Tibial nerve (tissue), 4 donors: Measurements from ENCODE around the gene CDC42EP2. TPM values are rescaled to one million over a fixed set of nuclear protein-coding genes. Genes with fewer than 3 reads are reported as not detected.
A peak's percentile ranks its signal among the peaks of the same experiment; 100 is the strongest.
"Not testable (repeated sequence)": the region's sequence is repeated elsewhere in the genome, so short reads cannot be mapped to it uniquely, and the experiment has no call there.

Experiments
- DNase-seq, 2 donors: peaks; one replicate each; pipeline ENCODE4 v3.0.0-alpha.2; 2019; ENCODE audit warnings: low spot score in 2 of 2
- H3K27ac ChIP-seq, 4 donors: fragments of 200-600 bp; sonication (generic) in 3 of 4; one replicate each; pipeline ENCODE4 v1.5.1; 2017 to 2019; ENCODE audit warnings: mild to moderate bottlenecking in 1 of 4
- H3K27me3 ChIP-seq, 2 donors: fragments of 200-600 bp; sonication (generic) in 1 of 2; one replicate each; pipeline versions ENCODE4 v1.5.1 to v1.6.0; 2017 to 2019
- H3K36me3 ChIP-seq, 3 donors: fragments of 200-600 bp; sonication (generic); one replicate each; pipeline ENCODE4 v1.5.1; 2018 to 2019
- H3K4me1 ChIP-seq, 4 donors: fragments of 200-600 bp; sonication (generic) in 3 of 4; one replicate each; pipeline ENCODE4 v1.5.1; 2017 to 2019
- H3K4me3 ChIP-seq, 4 donors: fragments of 200-600 bp; sonication (generic) in 3 of 4; one replicate each; pipeline ENCODE4 v1.5.1; 2017 to 2019; ENCODE audit warnings: mild to moderate bottlenecking in 1 of 4, moderate library complexity in 1 of 4
- H3K9me3 ChIP-seq, 4 donors: fragments of 200-600 bp; sonication (generic) in 3 of 4; one replicate each; pipeline ENCODE4 v1.5.1; 2017 to 2019
- EP300 ChIP-seq, 2 donors: sonication (generic); formaldehyde crosslinking; IDR thresholded peaks; one replicate each; pipeline ENCODE4 v1.6.1; 2017; ENCODE audit warnings: antibody characterized with exemption in 2 of 2, mild to moderate bottlenecking in 1 of 2
- POLR2A ChIP-seq, 2 donors: fragments of 450-650 bp; IDR thresholded peaks; one replicate each; pipeline ENCODE4 v1.6.1; 2017; ENCODE audit warnings: antibody characterized with exemption in 2 of 2, mild to moderate bottlenecking in 2 of 2, moderate library complexity in 2 of 2
- WGBS, 2 donors: methylation state at CpG; one replicate each; pipeline ENCODE4 v1.1.5; 2018; 5-methylcytosine and 5-hydroxymethylcytosine counted together
- total RNA-seq, 4 donors: library from RNA; depleted of rRNA; stranded (reverse); fragments of >200 nt; gene quantifications; one replicate each; pipeline ENCODE4 v1.1.0, GENCODE V29; 2016
- TF ChIP-seq, protein P1 (sequence below), 5 experiments: fragments of 200-600 bp in 3 of 5; fragments of 450-650 bp in 2 of 5; sonication (generic) in 3 of 5; IDR thresholded peaks; one replicate each; pipeline ENCODE4 v1.5.1; 2016 to 2019; ENCODE audit warnings: antibody characterized with exemption in 5 of 5, mild to moderate bottlenecking in 3 of 5, moderate library complexity in 2 of 5

CDC42EP2 gene
- total RNA-seq, 4 donors from 2014 or later: 10.4 to 39.6 (median 24.9) TPM

DNA sequence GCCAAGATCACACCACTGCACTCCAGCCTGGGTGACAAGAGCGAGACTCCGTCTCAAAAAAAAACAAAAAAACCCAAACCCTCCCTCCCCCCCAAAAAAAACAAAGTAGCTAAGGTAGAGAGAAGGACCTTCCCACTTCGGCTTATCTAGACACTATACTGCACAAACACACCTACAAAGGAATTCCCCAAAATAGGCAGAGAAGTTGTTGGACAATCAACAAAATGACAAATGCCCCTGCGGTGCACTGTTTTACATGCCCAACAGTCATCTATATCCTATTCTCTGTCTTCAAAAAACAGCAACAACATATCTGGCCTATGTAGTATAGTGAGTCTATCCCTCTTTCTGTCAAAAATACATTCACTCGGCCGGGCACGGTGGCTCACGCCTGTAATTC lies 12.4 kb downstream of the CDC42EP2 start:
- TF ChIP-seq EP300 (IDR thresholded peaks at IDR 0.05): no peak
- TF ChIP-seq POLR2A (IDR thresholded peaks at IDR 0.05): no peak
- TF ChIP-seq, protein P1, sequence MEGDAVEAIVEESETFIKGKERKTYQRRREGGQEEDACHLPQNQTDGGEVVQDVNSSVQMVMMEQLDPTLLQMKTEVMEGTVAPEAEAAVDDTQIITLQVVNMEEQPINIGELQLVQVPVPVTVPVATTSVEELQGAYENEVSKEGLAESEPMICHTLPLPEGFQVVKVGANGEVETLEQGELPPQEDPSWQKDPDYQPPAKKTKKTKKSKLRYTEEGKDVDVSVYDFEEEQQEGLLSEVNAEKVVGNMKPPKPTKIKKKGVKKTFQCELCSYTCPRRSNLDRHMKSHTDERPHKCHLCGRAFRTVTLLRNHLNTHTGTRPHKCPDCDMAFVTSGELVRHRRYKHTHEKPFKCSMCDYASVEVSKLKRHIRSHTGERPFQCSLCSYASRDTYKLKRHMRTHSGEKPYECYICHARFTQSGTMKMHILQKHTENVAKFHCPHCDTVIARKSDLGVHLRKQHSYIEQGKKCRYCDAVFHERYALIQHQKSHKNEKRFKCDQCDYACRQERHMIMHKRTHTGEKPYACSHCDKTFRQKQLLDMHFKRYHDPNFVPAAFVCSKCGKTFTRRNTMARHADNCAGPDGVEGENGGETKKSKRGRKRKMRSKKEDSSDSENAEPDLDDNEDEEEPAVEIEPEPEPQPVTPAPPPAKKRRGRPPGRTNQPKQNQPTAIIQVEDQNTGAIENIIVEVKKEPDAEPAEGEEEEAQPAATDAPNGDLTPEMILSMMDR (IDR thresholded peaks at IDR 0.05): no peak
- Histone ChIP-seq H3K4me1 (peaks cover 0 to 21% (median 5%) of the 10 kb centered on the region in 4 donors), H3K36me3 (peaks cover 0 to 8% (median 0%) of the 10 kb centered on the region in 3 donors), H3K27me3 (no peaks in the 10 kb centered on the region), H3K27ac (no peak overlapping the region), H3K9me3 (no peaks in the 10 kb centered on the region), H3K4me3 (no peak overlapping the region)
- 80% methylated on average over 8 of the region's 8 CpGs for WGBS, 2 donors
- DNase-seq: no peak

DNA sequence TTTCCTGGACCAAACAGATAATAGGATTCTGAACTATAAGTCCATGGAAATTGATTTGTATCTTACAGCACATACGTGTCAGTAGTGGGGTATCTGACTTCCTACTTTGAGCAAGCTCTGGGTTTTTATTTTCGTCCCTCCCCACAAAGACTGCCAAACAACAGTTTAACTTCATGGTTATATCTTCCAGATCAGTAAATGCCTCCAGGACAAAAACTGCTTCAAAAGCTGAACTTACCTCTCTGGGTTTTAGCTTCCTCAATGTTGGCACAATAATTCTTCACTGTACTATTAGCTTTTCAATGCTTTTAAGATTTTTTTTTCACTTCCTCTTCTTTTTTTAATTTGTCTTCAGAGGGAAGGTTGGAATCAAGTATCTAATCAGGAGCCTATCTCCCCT lies 14.8 kb downstream of the CDC42EP2 start:
- DNase-seq: no peak
- no peak overlapping the region for H3K4me3 ChIP-seq
- peak overlapping the region in 3 of 4 donors; percentile 23 to 56 (median 25) for H3K27ac ChIP-seq
- TF ChIP-seq, protein P1 (IDR thresholded peaks at IDR 0.05): no peak
- TF ChIP-seq EP300 (IDR thresholded peaks at IDR 0.05): no peak
- TF ChIP-seq POLR2A (IDR thresholded peaks at IDR 0.05): no peak
- WGBS, 2 donors: 52 to 53% methylated on average over 2 of the region's 2 CpGs
- no peaks in the 10 kb centered on the region for H3K9me3 ChIP-seq
- peaks cover 0 to 15% (median 3%) of the 10 kb centered on the region in 4 donors for H3K4me1 ChIP-seq
- no peaks in the 10 kb centered on the region for H3K27me3 ChIP-seq
- H3K36me3 ChIP-seq: no peaks in the 10 kb centered on the region

DNA sequence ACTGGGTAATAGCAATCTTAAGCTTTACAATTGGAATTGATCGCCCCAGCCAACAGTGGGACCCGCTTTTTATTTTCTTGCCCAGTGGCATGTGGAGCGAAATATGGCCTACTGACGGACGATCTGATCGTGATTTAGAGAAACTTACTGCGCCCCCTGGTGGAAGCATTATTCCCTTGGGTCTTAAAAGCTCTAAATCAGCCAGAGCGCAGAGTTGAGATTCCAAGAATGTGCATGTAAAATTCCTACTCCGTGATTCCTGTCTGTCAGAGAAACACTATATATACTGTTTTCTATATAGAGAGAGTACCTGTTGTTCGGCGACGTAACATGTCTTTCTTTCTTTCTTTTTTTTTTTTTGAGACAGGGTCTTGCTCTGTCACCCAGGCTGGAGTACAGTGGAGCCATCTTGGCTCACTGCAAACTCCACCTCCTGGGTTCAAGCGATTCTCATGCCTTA lies 15.3 kb downstream of the CDC42EP2 start:
- Histone ChIP-seq H3K27ac (peak overlapping the region in 3 of 4 donors; percentile 23 to 56 (median 25)), H3K4me1 (peaks cover 2 to 20% (median 8%) of the 10 kb centered on the region in 4 donors), H3K9me3 (no peaks in the 10 kb centered on the region), H3K27me3 (no peaks in the 10 kb centered on the region), H3K4me3 (no peak overlapping the region), H3K36me3 (no peaks in the 10 kb centered on the region)
- peak; percentile 87 to 99 for DNase-seq
- WGBS, 2 donors: 4 to 8% methylated on average over 13 of the region's 13 CpGs
- TF ChIP-seq, protein P1 (IDR thresholded peaks at IDR 0.05): peak; percentile 68 to 87 (median 70)
- TF ChIP-seq POLR2A (IDR thresholded peaks at IDR 0.05) (no peak), EP300 (IDR thresholded peaks at IDR 0.05) (peak in 1 of 2 donors; percentile 62)

DNA sequence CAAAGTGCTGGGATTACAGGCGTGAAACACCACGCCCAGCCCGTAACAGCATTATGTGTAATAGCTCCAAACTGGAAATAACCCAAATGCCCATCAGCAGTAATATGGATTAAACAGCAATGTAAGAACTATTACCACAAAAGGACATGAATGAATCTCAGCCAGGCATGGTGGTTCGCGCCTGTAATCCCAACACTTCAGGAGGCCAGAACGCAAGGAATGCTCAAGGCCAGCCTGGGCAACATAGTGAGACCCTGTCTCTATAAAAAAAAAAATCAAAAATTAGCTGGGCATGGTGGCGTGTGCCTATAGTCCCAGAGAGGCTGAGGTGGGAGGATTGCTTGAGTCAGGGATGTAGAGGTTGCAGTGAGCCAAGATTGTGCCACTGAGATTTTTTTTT lies 15.9 kb downstream of the CDC42EP2 start:
- no peak for DNase-seq
- no peak for TF ChIP-seq POLR2A (IDR thresholded peaks at IDR 0.05)
- TF ChIP-seq, protein P1 (IDR thresholded peaks at IDR 0.05): no peak
- no peak for TF ChIP-seq EP300 (IDR thresholded peaks at IDR 0.05)
- Histone ChIP-seq H3K27ac (no peak overlapping the region), H3K4me1 (peaks cover 2 to 25% (median 14%) of the 10 kb centered on the region in 4 donors), H3K36me3 (no peaks in the 10 kb centered on the region), H3K27me3 (no peaks in the 10 kb centered on the region), H3K4me3 (no peak overlapping the region), H3K9me3 (no peaks in the 10 kb centered on the region)
- WGBS, 2 donors: 84 to 88% methylated on average over 7 of the region's 7 CpGs

DNA sequence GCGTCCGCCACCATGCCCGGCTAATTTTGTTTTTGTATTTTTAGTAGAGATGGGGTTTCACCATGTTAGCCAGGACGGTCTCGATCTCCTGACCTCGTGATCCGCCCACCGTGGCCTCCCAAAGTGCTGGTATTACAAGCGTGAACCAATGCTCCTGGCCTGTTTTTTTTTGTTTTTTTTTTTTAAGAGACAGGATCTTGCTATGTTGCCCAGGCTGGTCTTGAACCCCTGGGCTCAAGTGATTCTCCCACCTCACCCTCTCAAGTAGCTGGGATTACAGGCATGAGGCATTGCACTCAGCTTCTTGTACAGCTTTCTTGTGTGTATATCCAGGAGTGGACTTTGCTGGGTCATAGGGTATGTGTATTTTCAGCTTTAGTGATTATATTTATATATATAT lies 17.9 kb downstream of the CDC42EP2 start:
- peaks cover 2 to 37% (median 18%) of the 10 kb centered on the region in 4 donors for H3K4me1 ChIP-seq
- H3K27ac ChIP-seq, H3K36me3 ChIP-seq, DNase-seq, H3K4me3 ChIP-seq, H3K27me3 ChIP-seq, H3K9me3 ChIP-seq: not testable (repeated sequence)
- 86 to 89% methylated on average over 9 of the region's 9 CpGs for WGBS, 2 donors
